Neural progenitor cell (in vitro differentiated cells): ENCODE measurements around the gene C18orf63.

Experiments used
- CTCF ChIP-seq: fragments of 200-600 bp; sonication (generic); IDR thresholded peaks from 2 replicates; pipeline ENCODE4 v1.5.1; 2017; ENCODE audit warnings: antibody characterized with exemption, mild to moderate bottlenecking
- EZH2 ChIP-seq: fragments of 200-600 bp; sonication (generic); IDR thresholded peaks from 2 replicates; pipeline ENCODE4 v1.6.1; 2017; ENCODE audit warnings: antibody characterized with exemption, mild to moderate bottlenecking, moderate library complexity
- EZH2phosphoT487 ChIP-seq: fragments of 200-600 bp; sonication (generic); IDR thresholded peaks from 2 replicates; pipeline ENCODE4 v1.6.1; 2017; ENCODE audit warnings: antibody characterized with exemption

- TF ChIP-seq CTCF (no peak), EZH2phosphoT487 (no peak), EZH2 (no peak)
Observed at GRCh38 chr18:74334242-74334893, 18.7 kb downstream of the C18orf63 start.
